GM12878 (cell line): ENCODE results near the gene CDC42EP3. TPM values are rescaled to one million over a fixed set of nuclear protein-coding genes. Genes with fewer than 3 reads are reported as not detected.
A peak's percentile ranks its signal among the peaks of the same experiment; 100 is the strongest.

ENCODE experiments used
- ATAC-seq: fragments of 200-7000 bp; cut with Tn5 transposase; 3 replicates; pipeline ENCODE4 v1.9.1; 2020; ENCODE audit warnings: mild to moderate bottlenecking, moderate library complexity
- BruUV-seq: library from RNA; stranded (reverse); fragments of 400-500 nt; replicated peaks from 2 replicates; lab custom pipeline; 2021; lab: Mats Ljungman, UMichigan
- CTCF ChIA-PET: fragments of 300-600 bp; sonication (Branson Sonifier 250); formaldehyde crosslinking; extraction: SDS; loops from one replicate; lab custom pipeline; 2021; ENCODE audit warnings: inconsistent platforms; lab: Yijun Ruan, JAX
- POLR2A ChIA-PET: fragments of 350-600 bp; formaldehyde crosslinking; extraction: SDS; loops from one replicate; lab custom pipeline; 2021; ENCODE audit warnings: inconsistent platforms; lab: Charles Lee
- RAD21 ChIA-PET: fragments of 300-600 bp; sonication (Branson Sonifier 250); formaldehyde crosslinking; loops from one replicate; lab custom pipeline; 2023; ENCODE audit warnings: antibody characterized with exemption; ENCODE audit not compliant: unreplicated experiment; lab: Charles Lee
- SMC1A ChIA-PET: fragments of 300-600 bp; sonication (Branson Sonifier 250); formaldehyde crosslinking; loops from one replicate; lab custom pipeline; 2023; ENCODE audit not compliant: unreplicated experiment, uncharacterized antibody; lab: Charles Lee
- DNase-seq: peaks from one replicate; pipeline ENCODE4 v3.0.0-alpha.2; 2011; ENCODE audit warnings: low read depth, low spot score
- FAIRE-seq: peaks from 3 replicates; lab custom pipeline; 2011; peaks lifted over from hg19 to GRCh38; lab: Jason Lieb, UNC
- H2AFZ ChIP-seq: 2 replicates; pipeline ENCODE4 v1.6.0; 2011; ENCODE audit warnings: low read depth, low read length, control low read depth; ENCODE audit not compliant: control insufficient read depth
- H3K27ac ChIP-seq: 2 replicates; pipeline ENCODE4 v1.5.1; 2011; ENCODE audit warnings: control low read depth; ENCODE audit not compliant: control insufficient read depth, insufficient read depth
- H3K27me3 ChIP-seq, 2 experiments: replicated peaks in 1 of 2; 2 replicates each; pipeline versions ENCODE4 v1.6.0 to v1.6.1; 2011; ENCODE audit warnings: low read length in 1 of 2; ENCODE audit not compliant: control insufficient read depth in 2 of 2, insufficient read depth in 2 of 2
- H3K36me3 ChIP-seq, 2 experiments: 2 replicates each; pipeline ENCODE4 v1.5.1; 2011; ENCODE audit warnings: low read length in 1 of 2; ENCODE audit not compliant: control insufficient read depth in 2 of 2, insufficient read depth in 2 of 2
- H3K4me1 ChIP-seq: 2 replicates; pipeline ENCODE4 v1.6.1; 2011; ENCODE audit warnings: mild to moderate bottlenecking, low read length, moderate library complexity, mixed read lengths; ENCODE audit not compliant: control insufficient read depth, insufficient read depth
- H3K4me2 ChIP-seq: 2 replicates; pipeline ENCODE4 v1.6.0; 2011; ENCODE audit warnings: control low read depth; ENCODE audit not compliant: control insufficient read depth, insufficient read depth
- H3K4me3 ChIP-seq: fragments of 200-600 bp; sonication (generic); 2 replicates; pipeline ENCODE4 v1.5.1; 2016
- H3K79me2 ChIP-seq: 2 replicates; pipeline ENCODE4 v1.6.0; 2011; ENCODE audit warnings: low read length; ENCODE audit not compliant: control insufficient read depth, insufficient read depth
- H3K9ac ChIP-seq: 2 replicates; pipeline ENCODE4 v1.8.0; 2011; ENCODE audit warnings: low read length, control low read depth, mixed read lengths; ENCODE audit not compliant: control insufficient read depth, insufficient read depth
- H3K9me3 ChIP-seq: replicated peaks from 3 replicates; pipeline ENCODE4 v1.5.1; 2011; ENCODE audit warnings: mild to moderate bottlenecking, low read length; ENCODE audit not compliant: control insufficient read depth, insufficient read depth
- H4K20me1 ChIP-seq: 2 replicates; pipeline ENCODE4 v1.6.0; 2011; ENCODE audit not compliant: control insufficient read depth, insufficient read depth
- ATF2 ChIP-seq: IDR thresholded peaks from 2 replicates; pipeline ENCODE4 v1.6.1; 2012; ENCODE audit warnings: low read length, inconsistent platforms
- CREB1 ChIP-seq: IDR thresholded peaks from 2 replicates; pipeline ENCODE4 v1.6.1; 2012; ENCODE audit warnings: low read depth, mild to moderate bottlenecking, inconsistent platforms
- CREM ChIP-seq: IDR thresholded peaks from 2 replicates; pipeline ENCODE4 v1.6.1; 2014; ENCODE audit warnings: antibody characterized with exemption, low read depth
- CUX1 ChIP-seq: IDR thresholded peaks from 2 replicates; pipeline ENCODE4 v1.6.1; 2012; ENCODE audit warnings: improper control_type of control experiment, low read depth, low read length; ENCODE audit not compliant: insufficient replicate concordance
- FOXM1 ChIP-seq: IDR thresholded peaks from 2 replicates; pipeline ENCODE4 v1.6.1; 2012; ENCODE audit warnings: low read depth, mild to moderate bottlenecking, inconsistent platforms, low read length, moderate library complexity
- LARP7 ChIP-seq: fragments of 450-650 bp; IDR thresholded peaks from 2 replicates; pipeline ENCODE4 v1.6.1; 2017; ENCODE audit warnings: mild to moderate bottlenecking
- NBN ChIP-seq: fragments of 450-650 bp; IDR thresholded peaks from 2 replicates; pipeline ENCODE4 v1.6.1; 2016
- RAD51 ChIP-seq: fragments of 450-650 bp; IDR thresholded peaks from 2 replicates; pipeline ENCODE4 v1.6.1; 2016; ENCODE audit warnings: moderate library complexity, mild to moderate bottlenecking, inconsistent platforms
- RUNX3 ChIP-seq: IDR thresholded peaks from 2 replicates; pipeline ENCODE4 v1.6.1; 2012; ENCODE audit warnings: low read length, inconsistent platforms
- ZNF384 ChIP-seq: IDR thresholded peaks from 2 replicates; pipeline ENCODE4 v1.6.1; 2012; ENCODE audit warnings: low read depth, mild to moderate bottlenecking, low read length, improper control_type of control experiment, borderline replicate concordance
- WGBS: methylation state at CpG from one replicate; pipeline ENCODE4 v1.1.6; 2016; ENCODE audit warnings: low lambda C conversion rate; ENCODE audit not compliant: insufficient replicate concordance, insufficient coverage; ENCODE audit errors: missing lambda C conversion rate; 5-methylcytosine and 5-hydroxymethylcytosine counted together
- in situ Hi-C: fragments of 300-500 bp; cut with MboI; formaldehyde crosslinking; loops from 9 replicates; pipeline ENCODE4 v1.14.3; 2018; ENCODE audit warnings: mixed read lengths
- intact Hi-C: fragments of 100-400 bp; cut with micrococcal nuclease; formaldehyde crosslinking; loops from one replicate; pipeline ENCODE4 v1.14.2; 2022; ENCODE audit not compliant: unreplicated experiment
- polyA plus RNA-seq, 11 experiments: library from polyadenylated mRNA; depleted of rRNA in 4 of 11; unstranded in 6 of 11; stranded (reverse) in 5 of 11; fragments of >200 nt; fragmentation: Nextera tagmentation in 4 of 11; fragmentation: Illumina TruSeq in 1 of 11; extraction: Ambion mirVana in 4 of 11; extraction: Trizol in 1 of 11; gene quantifications; 1 replicate in 1 of 11; 2 replicates in 10 of 11; pipeline versions ENCODE4 v1.2.1 to v1.2.3, GENCODE V29; 2011 to 2016; ENCODE audit warnings: inconsistent platforms in 2 of 11, missing spikeins in 2 of 11, low read depth in 1 of 11
- total RNA-seq, 4 experiments: library from RNA; depleted of rRNA in 3 of 4; stranded (reverse); fragments of >200 nt in 3 of 4; fragmentation: Illumina TruSeq in 1 of 4; extraction: Trizol in 1 of 4; gene quantifications; 2 replicates each; pipeline versions ENCODE4 v1.2.1 to v1.2.3, GENCODE V29; 2013 to 2021

CDC42EP3 gene
- total and polyA plus RNA-seq, 10 of the 15 experiments (the other 5 are each of a cell fraction or from before 2014, with no cell fraction given) = 11.8 to 86.9 (median 52.9) TPM

- FAIRE-seq = no peak
- Histone ChIP-seq H3K79me2 (peaks cover 48% of the 10 kb centered on the region), H3K9me3 (no peaks in the 10 kb centered on the region; the same call in 2 of the 3 replicates), H3K4me3 (no peak overlapping the region), H3K4me1 (peaks cover 45% of the 10 kb centered on the region), H2AFZ (no peak overlapping the region; the same call in 1 of the 2 replicates), H3K4me2 (peak overlapping the region; percentile 28; the same call in 1 of the 2 replicates), H3K27ac (peak overlapping the region; percentile 20; the same call in 1 of the 2 replicates), H3K9ac (no peak overlapping the region), H4K20me1 (no peaks in the 10 kb centered on the region), H3K27me3 (no peaks in the 10 kb centered on the region), H3K36me3 (0 out of 4 replicates have a peak, but pooled peaks cover 0 to 4% of the 10 kb centered on the region in 2 experiments)
- ChIA-PET SMC1A (interaction anchor here (1.1 to 7.5 kb wide), 4 partner anchors 9 to 81 kb away, joined by 5 to 118 read pairs (median 15); no protein-coding TSS in a partner anchor), RAD21 (interaction anchor here (1.8 to 4.2 kb wide), 2 partner anchors 9 to 21 kb away, joined by 6 to 36 read pairs; no protein-coding TSS in a partner anchor), CTCF (no interaction called here), POLR2A (no interaction called here)
- no peak for ATAC-seq
- no TSS peak for BruUV-seq
- intact Hi-C loops (no loop called here), in situ Hi-C loops (no loop called here)
- DNase-seq = no peak
- TF ChIP-seq LARP7 (no peak), RUNX3 (peak; percentile 36; the same call in 1 of the 2 replicates)
- 64% methylated on average over 2 of the region's 2 CpGs for WGBS
These were observed 40.1 kb downstream of the CDC42EP3 start for GRCh38 chr2:37631292-37631691.

- FAIRE-seq = no peak
- TF ChIP-seq FOXM1 = peak; percentile 44; the same call in 1 of the 2 replicates
- TF ChIP-seq RUNX3 = peak; percentile 10; the same call in 1 of the 2 replicates
- no peak for TF ChIP-seq CUX1
- 0 out of 2 replicates have a peak, but pooled peaks have one; percentile 39 for TF ChIP-seq RAD51
- TF ChIP-seq ZNF384 = peak; percentile 77
- TF ChIP-seq NBN = peak; percentile 68
- TF ChIP-seq ATF2 = peak; percentile 63
- TF ChIP-seq CREB1 = peak; percentile 90
- TF ChIP-seq CREM = peak; percentile 76
These were observed 40.7 kb downstream of the CDC42EP3 start for GRCh38 chr2:37630776-37631175.

More at GRCh38 chr2:37630776-37631175, 40.7 kb downstream of the CDC42EP3 start:
- BruUV-seq = no TSS peak
- 12% methylated on average over 4 of the region's 4 CpGs for WGBS
- no peaks in the 10 kb centered on the region for H3K27me3 ChIP-seq
- no peak overlapping the region; the same call in 1 of the 2 replicates for H2AFZ ChIP-seq
- H3K9ac ChIP-seq = no peak overlapping the region
- intact Hi-C loops = no loop called here
- DNase-seq (no peak), ATAC-seq (no peak)
- ChIA-PET RAD21 (interaction anchor here (1.8 kb wide), 1 partner anchor 22 kb away, joined by 6 read pairs; no protein-coding TSS in a partner anchor), CTCF (no interaction called here), POLR2A (no interaction called here), SMC1A (interaction anchor here (1.1 to 7.5 kb wide), 3 partner anchors 9 to 23 kb away, joined by 5 to 118 read pairs (median 21); no protein-coding TSS in a partner anchor)
- peaks cover 52% of the 10 kb centered on the region for H3K79me2 ChIP-seq
- in situ Hi-C loops = no loop called here
- no peaks in the 10 kb centered on the region for H4K20me1 ChIP-seq
- 0 out of 4 replicates have a peak, but pooled peaks cover 0 to 4% of the 10 kb centered on the region in 2 experiments for H3K36me3 ChIP-seq
- H3K4me2 ChIP-seq = peak overlapping the region; percentile 28; the same call in 1 of the 2 replicates
- H3K4me3 ChIP-seq = no peak overlapping the region
- H3K27ac ChIP-seq = peak overlapping the region; percentile 20; the same call in 1 of the 2 replicates
- H3K9me3 ChIP-seq = no peaks in the 10 kb centered on the region; the same call in 2 of the 3 replicates
- H3K4me1 ChIP-seq = peaks cover 45% of the 10 kb centered on the region
